T-helper 1 cell treated with Interleukin-12 subunit alpha and Interleukin-12 subunit beta and Interleukin-4 antibody, amounts not matched to agents 30 ng/mL and 1 ng/mL, for 36 hours (primary cell): Measurements from ENCODE around the gene PLEKHM3. TPM values are rescaled to one million over a fixed set of nuclear protein-coding genes. Genes with fewer than 3 reads are reported as not detected.
"Not testable (repeated sequence)": the region's sequence is repeated elsewhere in the genome, so short reads cannot be mapped to it uniquely, and the experiment has no call there.

ENCODE experiments used
- intact Hi-C: fragments of 100-400 bp; cut with micrococcal nuclease; formaldehyde crosslinking; loops from one replicate; pipeline ENCODE4 v1.15.1; 2024
- total RNA-seq: library from RNA; stranded (reverse); gene quantifications from 2 replicates; pipeline ENCODE4 v1.2.3, GENCODE V29; 2022

PLEKHM3 gene
- total RNA-seq, 1 donor from 2014 or later, result 6.8 TPM

- intact Hi-C loops, result no loop called here
Observed at GRCh38 chr2:207928079-207928478, 97.2 kb downstream of the PLEKHM3 start.

DNA sequence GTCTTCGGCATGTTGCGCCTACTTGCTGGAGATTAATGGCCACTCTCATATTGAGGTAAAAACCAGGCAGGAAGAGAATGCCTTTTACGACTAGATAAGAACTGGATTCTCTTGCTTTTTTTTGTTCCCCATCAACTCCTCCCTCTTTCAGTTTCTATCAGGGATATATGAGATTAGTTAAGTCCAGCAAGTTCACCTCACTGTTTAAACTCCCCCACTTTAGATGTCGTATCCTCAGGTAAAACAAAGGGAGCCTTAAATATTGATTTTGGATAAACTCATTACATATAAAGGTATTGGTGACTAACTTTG lies 98.4 kb downstream of the PLEKHM3 start:
- intact Hi-C loops, result no loop called here

- intact Hi-C loops, result no loop called here
Observed at GRCh38 chr2:207926133-207926988, 99.0 kb downstream of the PLEKHM3 start.

- intact Hi-C loops, result no loop called here
Observed at GRCh38 chr2:207925601-207926000, 99.7 kb downstream of the PLEKHM3 start.

GRCh38 chr2:207921606-207922005 lies 103.7 kb downstream of the PLEKHM3 start:
- intact Hi-C loops, result no loop called here

- intact Hi-C loops, result no loop called here
Observed at GRCh38 chr2:207920721-207921120, 104.6 kb downstream of the PLEKHM3 start.

DNA sequence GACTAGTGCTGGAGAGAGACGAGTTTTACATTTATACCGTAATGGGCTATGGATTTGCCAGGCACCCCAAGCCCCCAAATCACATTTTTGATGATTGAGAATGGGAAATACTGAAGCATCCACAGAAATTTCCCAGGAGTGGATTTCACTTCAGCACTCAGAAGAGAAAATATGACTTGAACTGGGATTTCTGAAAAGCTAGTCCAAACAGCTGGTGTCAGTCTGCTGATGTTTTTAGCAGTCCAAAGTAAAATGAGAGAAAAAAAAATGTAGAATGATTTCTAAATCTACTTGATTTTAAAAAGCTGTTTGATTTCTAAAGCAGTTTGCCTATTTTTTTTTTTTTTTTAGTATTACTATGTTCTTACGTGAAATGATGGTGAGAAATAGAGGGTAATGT lies 105.0 kb downstream of the PLEKHM3 start:
- intact Hi-C loops, result no loop called here

DNA sequence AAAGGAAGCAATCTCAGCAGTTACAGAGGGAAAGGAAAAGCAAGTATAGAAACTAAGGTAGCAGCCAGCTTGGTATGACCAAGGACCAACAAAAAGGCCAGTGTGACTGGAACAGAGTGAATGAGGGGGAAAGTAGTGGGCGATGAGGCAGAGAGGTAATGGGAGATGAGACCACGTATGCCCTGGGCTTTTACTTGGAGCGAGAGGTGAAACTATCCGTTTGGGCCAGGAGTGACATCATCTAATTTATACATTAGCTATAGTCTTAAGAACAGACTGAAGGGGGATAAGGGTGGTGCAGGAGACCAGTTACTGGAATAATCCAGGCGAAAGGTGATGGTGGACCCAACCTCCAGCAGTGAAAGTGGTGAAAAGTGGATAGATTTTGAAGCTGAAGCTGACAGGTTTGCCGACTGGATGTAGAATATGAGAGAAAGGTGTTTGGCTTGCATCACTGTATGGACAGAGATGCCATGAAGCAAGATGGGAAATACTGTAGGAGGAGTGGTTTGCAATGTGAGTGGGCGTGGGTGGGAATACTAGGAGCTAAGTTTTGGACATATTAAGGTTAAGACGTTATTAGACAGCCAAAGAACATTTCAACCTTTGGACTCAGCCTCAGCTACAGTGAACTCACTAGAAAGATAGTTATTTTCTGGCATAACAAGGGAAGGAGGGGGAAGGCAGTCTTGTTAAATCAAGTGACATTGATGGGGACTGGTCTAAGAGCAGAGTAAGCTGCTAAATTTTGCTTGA lies 106.0 kb downstream of the PLEKHM3 start:
- intact Hi-C loops, result no loop called here

- intact Hi-C loops, result no loop called here
Observed at GRCh38 chr2:207914716-207915115, 110.6 kb downstream of the PLEKHM3 start.

DNA sequence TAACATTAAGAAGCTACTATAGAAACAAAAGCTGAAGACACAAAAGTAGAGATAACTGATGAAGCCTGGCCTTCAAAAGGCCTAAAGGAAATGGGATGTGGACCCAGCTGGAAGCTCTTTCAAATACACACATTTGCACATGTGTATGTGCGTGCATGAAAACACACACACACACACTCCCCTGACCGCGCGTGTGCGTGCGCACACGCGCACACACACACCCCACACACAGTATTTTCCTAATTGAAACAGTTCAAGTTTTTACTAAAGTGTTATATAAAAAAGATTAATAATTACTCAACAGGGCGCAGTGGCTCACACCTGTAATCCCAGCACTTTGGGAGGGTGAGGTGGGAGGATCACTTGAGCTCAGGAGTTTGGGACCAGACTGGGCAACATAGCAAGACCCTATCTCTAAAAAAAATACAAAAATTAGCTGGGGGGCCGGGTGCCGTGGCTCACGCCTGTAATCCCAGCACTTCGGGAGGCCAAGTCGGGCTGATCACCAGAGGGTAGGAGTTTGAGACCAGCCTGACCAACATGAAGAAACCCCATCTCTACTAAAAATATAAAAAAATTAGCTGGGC lies 111.5 kb downstream of the PLEKHM3 start:
- intact Hi-C loops, result no loop called here

DNA sequence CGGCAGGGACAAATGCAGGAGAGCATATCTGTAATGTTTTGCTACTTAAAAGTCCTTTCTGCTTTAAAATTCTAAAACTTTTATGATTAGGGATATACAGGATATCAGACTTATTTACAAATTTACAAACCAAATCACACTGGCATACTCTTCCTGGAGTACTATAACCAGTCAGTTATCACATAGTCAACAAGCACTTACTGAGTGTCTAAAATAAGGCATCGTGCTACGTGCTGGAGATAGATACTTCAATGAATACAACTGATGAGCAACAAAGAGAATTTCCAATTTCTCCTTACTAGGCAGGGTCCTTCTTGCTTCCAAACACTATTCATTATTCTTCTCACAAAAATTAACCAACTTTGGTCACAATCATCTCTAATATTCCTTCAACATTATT lies 113.5 kb downstream of the PLEKHM3 start:
- intact Hi-C loops, result no loop called here

DNA sequence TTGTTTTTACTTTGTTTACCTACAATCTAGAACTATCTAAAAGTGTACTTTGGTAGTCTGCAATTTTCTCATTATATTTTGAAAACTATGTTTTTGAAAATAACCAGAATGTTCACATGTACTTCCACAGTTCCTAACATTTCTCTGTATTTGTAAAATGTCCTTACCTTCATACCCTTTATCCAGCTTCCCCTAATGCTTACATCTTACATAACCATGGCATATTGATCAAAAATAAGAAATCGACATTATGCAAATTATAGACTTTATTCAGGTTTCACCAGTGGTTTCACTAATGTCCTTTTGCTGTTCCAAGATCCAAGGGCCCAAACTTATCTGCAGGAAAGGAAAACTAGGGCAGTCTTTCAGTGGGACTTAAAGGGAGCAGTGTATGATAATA lies 114.1 kb downstream of the PLEKHM3 start:
- intact Hi-C loops, result no loop called here

GRCh38 chr2:207906495-207906894 lies 118.8 kb downstream of the PLEKHM3 start:
- intact Hi-C loops, result not testable (repeated sequence)

GRCh38 chr2:207905546-207905945 lies 119.8 kb downstream of the PLEKHM3 start:
- intact Hi-C loops, result no loop called here

- intact Hi-C loops, result no loop called here
Observed at GRCh38 chr2:207903236-207903635, 122.1 kb downstream of the PLEKHM3 start.

DNA sequence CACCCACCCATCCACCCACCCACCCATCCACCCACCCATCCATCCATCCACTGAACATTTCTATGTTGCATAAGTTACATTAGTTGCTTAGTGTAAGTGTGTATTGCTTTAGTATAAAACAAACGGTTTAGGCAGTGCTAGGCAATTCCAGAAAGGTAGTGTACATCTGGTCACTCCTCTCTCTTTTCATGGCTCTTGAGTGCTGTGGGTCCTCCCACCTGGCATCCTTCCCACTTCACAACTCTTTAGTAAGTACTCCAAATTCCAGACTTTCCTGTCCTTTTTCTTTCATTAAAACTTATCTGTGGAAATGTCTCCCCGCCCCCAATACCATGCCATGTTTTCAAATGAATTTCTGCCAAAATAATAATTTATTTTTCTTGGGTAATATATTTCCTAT lies 122.5 kb downstream of the PLEKHM3 start:
- intact Hi-C loops, result no loop called here

DNA sequence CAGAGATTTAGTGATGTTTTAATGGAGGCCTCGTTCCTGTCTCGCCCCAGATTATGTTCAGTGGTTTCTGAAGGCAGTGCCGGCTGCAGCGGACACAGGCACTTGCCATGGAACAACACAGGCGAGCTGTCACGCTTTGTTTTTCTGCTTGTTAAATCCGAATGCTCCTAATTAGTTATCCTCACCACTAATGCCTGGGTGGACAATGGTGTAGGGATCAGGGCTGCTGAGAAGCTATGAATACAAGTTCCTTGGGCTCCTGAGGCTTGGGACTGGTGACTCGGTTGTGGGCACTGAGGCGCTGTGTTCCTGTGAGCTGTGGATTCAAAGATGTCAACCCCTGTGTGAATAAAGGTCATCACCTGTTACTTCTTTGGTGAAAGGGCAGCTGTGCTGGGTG lies 123.5 kb downstream of the PLEKHM3 start:
- intact Hi-C loops, result no loop called here

DNA sequence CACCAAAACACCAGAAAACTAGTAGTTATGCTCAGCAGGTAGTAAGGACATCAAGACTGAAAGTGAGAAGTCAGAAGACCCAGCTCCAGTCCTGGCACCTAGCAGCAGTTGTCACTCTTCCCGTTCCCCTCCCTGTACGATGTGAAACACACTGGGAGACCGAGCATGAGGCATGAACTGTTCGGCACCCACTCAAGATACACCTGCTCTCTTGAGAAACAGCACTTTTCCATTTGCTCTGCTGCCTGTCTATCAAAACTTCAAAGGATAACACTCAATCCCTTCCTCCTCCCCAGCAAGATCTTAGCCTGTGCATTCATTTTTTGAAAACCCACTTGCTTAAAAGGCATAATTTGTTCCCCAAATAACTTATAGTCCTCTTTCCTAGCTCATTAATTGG lies 123.9 kb downstream of the PLEKHM3 start:
- intact Hi-C loops, result no loop called here

DNA sequence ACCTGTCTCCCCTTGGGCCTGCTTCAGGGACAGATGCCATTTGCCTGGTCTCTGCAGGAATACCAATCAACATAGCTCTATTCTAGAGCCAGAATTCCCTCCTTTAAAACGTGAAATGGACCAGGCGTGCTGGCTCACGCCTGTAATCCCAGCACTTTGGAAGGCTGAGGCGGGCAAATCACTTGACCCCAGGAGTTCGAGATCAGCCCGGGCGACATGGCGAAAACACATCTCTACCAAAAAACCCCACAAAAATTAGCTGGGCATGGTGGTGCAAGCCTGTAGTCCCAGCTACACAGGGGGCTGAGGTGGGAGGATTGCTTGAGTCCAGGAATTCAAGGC lies 127.0 kb downstream of the PLEKHM3 start:
- intact Hi-C loops, result no loop called here

DNA sequence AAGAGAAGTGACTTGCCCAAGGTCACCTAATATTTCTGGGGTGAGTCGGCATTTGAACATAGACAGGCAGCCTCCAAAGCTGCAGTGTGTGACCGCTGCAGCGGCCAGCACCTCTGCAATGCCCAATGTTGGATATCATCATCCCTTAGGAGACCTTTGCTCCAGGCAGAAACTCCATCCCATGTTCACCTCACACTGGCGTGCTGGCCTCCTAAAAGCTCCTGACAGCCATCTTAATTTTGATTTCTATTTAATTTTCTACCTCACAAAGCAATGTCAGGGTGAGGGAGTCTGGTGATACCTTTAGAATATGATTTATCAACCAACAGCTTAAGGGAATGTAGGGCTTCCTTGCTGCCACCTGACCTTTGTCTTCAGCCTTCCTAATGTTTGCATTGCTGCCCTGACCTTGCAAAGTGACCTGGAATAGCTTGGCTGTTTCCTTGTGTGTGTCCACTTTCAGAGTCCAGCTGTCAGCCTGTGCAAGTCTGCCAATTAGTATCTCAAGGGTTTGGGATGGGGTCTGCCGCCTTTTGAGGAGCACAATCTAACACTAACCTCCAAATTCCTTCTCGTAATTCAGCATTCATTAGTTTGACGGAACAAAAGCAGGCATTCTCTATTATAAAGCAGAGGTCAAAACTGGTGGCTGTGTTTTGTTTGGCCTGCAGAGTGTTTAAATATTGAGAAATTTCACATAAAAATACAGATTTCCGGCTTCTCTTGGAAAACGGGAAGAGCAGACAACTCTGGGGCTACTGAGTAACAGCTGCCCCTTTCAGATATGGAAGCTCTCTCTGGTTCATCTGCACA lies 127.6 kb downstream of the PLEKHM3 start:
- intact Hi-C loops, result no loop called here

- intact Hi-C loops, result no loop called here
Observed at GRCh38 chr2:207896525-207897285, 128.6 kb downstream of the PLEKHM3 start.
